Coronary artery (tissue), 2 donors: ENCODE data around the gene SLC24A3.
A peak's percentile ranks its signal among the peaks of the same experiment; 100 is the strongest.

Experiments used
- DNase-seq: peaks from one replicate; pipeline ENCODE4 v3.0.0-alpha.2; 2017; ENCODE audit warnings: low spot score
- H3K27ac ChIP-seq, 2 donors: fragments of 200-600 bp; sonication (generic); one replicate each; pipeline ENCODE4 v1.5.1; 2016 to 2019
- H3K4me3 ChIP-seq: fragments of 200-600 bp; sonication (generic); 2 replicates; pipeline ENCODE4 v1.5.1; 2016; ENCODE audit warnings: mild to moderate bottlenecking, moderate library complexity
- CTCF ChIP-seq: fragments of 200-600 bp; sonication (generic); IDR thresholded peaks from one replicate; pipeline ENCODE4 v1.5.1; 2019; ENCODE audit warnings: antibody characterized with exemption

The SLC24A3 gene

GRCh38 chr20:19236371-19237055 is 24.1 kb downstream of the SLC24A3 start:
- Histone ChIP-seq H3K4me3 (no peak overlapping the region), H3K27ac (no peak overlapping the region)
- TF ChIP-seq CTCF = no peak
- no peak for DNase-seq

GRCh38 chr20:19241440-19241839 is 29.0 kb downstream of the SLC24A3 start:
- Histone ChIP-seq H3K4me3 (no peak overlapping the region), H3K27ac (no peak overlapping the region)
- no peak for DNase-seq
- TF ChIP-seq CTCF = no peak

GRCh38 chr20:19244291-19244690 is 31.8 kb downstream of the SLC24A3 start:
- TF ChIP-seq CTCF = no peak

GRCh38 chr20:19249106-19249879 is 36.9 kb downstream of the SLC24A3 start:
- TF ChIP-seq CTCF = no peak
- peak overlapping the region in 1 of 2 donors; percentile 0 for H3K27ac ChIP-seq
- DNase-seq = no peak
- H3K4me3 ChIP-seq = no peak overlapping the region

More at GRCh38 chr20:19244291-19244690, 31.8 kb downstream of the SLC24A3 start:
- Histone ChIP-seq H3K4me3 (no peak overlapping the region), H3K27ac (no peak overlapping the region)
- DNase-seq = no peak

- TF ChIP-seq CTCF = no peak
- no peak for DNase-seq
- no peak overlapping the region for H3K27ac ChIP-seq
- no peak overlapping the region for H3K4me3 ChIP-seq
Observed at GRCh38 chr20:19250346-19250745, 37.9 kb downstream of the SLC24A3 start.

- Histone ChIP-seq H3K27ac (no peak overlapping the region), H3K4me3 (no peak overlapping the region)
- no peak for TF ChIP-seq CTCF
- DNase-seq = no peak
Observed at GRCh38 chr20:19251506-19251905, 39.1 kb downstream of the SLC24A3 start.

- H3K4me3 ChIP-seq = no peak overlapping the region
- TF ChIP-seq CTCF = no peak
- DNase-seq = no peak
- peak overlapping the region in 1 of 2 donors; percentile 45 for H3K27ac ChIP-seq
Observed at GRCh38 chr20:19251958-19252357, 39.5 kb downstream of the SLC24A3 start.
